ENCODE data around the gene FTO.

The FTO gene

GRCh38 chr16:54061454-54061853 is 357.5 kb downstream of the FTO start:
- intact Hi-C loops (cut with DNase I) = no loop called here
- peak in 1 of 10 donors; percentile 61 for DNase-seq

GRCh38 chr16:54062361-54063278 is 358.7 kb downstream of the FTO start:
- intact Hi-C loops (cut with DNase I) = no loop called here
- DNase-seq = peak in 1 of 10 donors; percentile 67

GRCh38 chr16:54063279-54063773 is 359.4 kb downstream of the FTO start:
- intact Hi-C loops (cut with DNase I) = no loop called here
- DNase-seq = no peak

DNA sequence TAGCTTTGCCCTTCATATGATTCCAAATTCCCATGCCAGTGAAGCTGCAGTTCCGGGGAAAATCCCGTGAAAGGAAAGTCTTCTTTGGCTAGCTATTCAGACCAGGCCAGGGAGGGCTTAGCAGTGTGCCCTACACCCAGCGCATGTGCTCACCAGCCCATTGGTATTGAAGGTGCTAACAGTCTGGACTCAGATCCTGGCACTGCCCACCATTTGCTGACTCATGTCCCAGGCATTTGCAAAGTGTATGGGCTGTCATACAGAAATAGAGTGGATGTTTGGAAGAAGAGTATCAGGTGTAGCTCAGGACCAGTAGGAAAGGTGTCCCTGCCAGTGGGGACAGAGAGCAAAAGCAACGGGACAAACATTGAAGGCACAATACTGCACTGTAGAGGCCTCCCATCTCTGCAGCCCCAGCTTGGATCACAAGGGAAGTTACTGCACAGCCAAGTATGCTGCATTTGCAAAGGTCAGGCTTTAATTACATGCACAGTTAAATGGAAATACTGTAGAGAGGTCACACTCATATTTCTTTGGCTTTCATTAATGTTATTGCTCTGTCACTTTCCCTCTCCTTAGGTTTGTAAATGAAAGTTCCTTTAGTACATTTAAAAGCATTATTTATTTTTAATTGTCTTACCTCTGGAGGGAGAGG is 362.6 kb downstream of the FTO start:
- DNase-seq = no peak
- intact Hi-C loops (cut with DNase I) = no loop called here

DNA sequence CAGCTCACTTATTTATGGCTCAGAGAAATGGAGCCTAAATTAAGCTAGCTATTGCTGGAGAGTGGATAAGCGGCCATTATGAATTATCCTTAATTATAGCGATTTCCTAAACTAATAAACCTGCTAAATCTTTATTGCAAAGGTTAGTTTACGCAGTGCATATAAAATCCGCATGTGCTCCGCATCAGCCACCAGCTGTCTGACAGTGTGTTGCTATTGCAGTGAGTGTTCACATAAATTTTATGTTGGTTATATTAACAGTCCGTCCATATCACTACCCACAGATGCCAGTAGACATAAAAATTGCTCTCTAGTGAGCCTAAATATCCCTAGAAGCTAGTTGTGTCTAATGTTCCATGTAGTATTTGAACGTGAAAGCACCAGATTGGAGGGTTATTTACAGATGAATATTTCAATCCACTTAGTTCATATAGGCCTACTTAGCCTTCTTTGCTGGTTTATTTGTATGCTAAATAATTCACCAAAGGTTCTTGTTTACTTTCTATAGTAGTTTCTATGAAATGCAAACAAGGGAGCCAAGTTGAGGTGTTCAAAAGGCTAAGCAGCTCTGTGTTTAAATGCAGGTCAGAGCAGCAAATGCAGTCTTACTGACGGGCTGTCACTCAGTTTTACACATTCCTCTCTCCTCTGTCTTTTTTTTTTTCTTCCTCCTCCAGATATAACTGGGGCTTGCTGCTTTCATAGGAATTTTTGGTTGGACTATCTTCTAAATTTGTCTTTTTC is 363.5 kb downstream of the FTO start:
- intact Hi-C loops (cut with DNase I) = no loop called here
- DNase-seq = no peak

DNA sequence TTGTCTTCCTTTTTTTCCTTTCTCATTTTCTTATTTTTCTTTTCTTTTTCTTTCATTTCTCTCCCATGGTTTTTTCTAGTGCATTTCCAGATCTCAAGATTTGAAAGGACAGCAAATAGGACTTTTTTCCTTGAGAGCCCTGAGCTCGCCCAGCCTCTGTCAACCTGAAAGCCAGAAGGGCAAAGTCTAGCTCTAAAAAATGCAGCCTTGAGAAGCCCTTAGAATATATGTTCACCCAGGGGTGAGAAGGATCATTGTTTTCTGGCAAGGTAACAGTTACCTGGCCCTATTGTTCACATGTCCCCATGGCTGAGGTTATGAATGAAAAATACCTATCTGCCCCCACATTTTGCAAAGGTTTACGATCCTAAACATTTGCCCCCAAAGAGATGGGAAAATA is 364.3 kb downstream of the FTO start:
- DNase-seq = no peak

GRCh38 chr16:54069601-54070239 is 365.8 kb downstream of the FTO start:
- intact Hi-C loops (cut with DNase I) = no loop called here
- DNase-seq = no peak

More for the DNA sequence above, 364.3 kb downstream of the FTO start:
- intact Hi-C loops (cut with DNase I) = no loop called here

- intact Hi-C loops (cut with DNase I) = no loop called here
- DNase-seq = no peak
These were observed 366.9 kb downstream of the FTO start for GRCh38 chr16:54070789-54071343.

- no peak for DNase-seq
- intact Hi-C loops (cut with DNase I) = no loop called here
These were observed 367.6 kb downstream of the FTO start for GRCh38 chr16:54071514-54071913.

- no peak for DNase-seq
- intact Hi-C loops (cut with DNase I) = no loop called here
These were observed 368.3 kb downstream of the FTO start for GRCh38 chr16:54072237-54072636.

DNA sequence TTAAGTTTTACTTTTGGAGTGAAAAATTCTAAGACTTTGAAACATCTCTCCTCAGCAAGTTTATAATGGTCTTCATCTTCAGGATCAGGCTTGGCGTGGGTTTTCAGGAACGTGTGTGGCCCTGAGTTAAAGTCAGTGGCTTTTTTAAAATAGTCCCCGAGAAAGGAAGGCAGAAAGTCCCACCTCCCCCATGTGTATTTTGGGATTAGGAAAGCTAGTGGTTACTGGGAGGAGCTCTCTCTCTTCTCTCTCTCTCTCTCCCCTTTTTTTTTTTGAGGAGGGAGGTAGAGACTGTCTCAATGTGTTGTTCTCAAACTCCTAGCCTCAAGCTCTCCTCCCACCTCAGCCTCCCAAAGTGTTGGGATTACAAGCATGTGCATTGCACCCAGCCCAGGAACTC is 369.4 kb downstream of the FTO start:
- no peak for DNase-seq
- intact Hi-C loops (cut with DNase I) = no loop called here

GRCh38 chr16:54075446-54075845 is 371.5 kb downstream of the FTO start:
- intact Hi-C loops (cut with DNase I) = no loop called here

DNA sequence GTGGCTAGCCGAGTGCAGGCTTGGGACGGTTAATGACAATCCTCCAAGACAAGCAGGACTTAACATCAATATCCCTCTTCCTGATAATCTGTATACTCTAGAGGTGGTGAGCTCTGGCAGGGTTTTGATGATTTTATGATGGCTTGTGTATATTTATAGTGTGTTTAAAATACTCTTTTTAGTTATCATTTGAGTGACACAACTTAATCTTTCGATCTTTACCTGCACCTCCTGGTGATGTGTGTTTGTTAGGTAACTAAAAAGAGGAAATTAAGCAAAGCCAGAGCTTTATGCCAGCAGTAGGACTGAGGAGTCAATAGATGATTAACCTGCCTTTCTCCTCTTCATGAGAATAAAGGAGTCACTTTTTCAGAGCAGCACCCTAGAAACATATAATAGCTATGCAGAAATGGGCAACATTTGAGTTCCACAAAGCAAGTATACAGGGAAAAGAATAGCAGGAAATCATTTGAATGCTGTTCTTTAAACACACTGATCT is 372.1 kb downstream of the FTO start:
- intact Hi-C loops (cut with DNase I) = no loop called here
- DNase-seq = no peak

More at GRCh38 chr16:54075446-54075845, 371.5 kb downstream of the FTO start:
- no peak for DNase-seq

DNA sequence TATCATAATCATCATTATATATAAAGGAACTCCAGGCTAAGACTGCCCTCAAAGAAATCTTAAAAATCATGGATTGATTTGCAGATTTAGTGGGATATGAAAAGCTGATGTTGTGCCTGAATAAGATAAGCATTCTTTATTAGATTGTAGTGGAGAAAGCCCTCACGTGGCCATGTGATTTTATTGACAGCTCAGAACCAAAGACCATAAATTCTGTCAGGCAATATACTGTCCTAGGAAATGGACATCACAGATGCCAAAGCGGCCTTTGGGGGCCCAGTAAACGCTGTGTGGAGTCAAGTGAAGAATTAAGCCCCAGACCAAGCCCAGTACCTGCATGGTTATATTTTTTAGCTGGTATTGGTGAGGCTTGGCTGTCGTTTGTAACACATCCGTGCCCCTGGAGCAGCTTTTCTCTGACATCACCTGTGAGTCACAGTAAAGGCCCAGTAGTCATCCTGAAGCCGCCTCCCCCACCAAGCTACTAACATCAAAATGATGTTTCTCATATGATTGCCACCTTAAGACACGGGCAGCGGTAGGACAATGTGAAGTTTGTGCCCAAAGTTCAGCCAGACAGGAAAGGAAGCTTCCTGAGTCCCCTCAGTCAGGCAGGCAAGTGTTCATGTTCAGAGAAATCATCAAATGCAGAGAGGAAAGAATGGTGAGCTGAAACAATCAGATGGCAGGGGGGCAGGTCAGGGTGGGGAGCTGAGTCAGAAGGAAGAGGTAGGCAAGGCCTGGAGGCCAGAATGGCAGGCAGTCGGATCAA is 373.3 kb downstream of the FTO start:
- intact Hi-C loops (cut with DNase I) = no loop called here
- no peak for DNase-seq

- intact Hi-C loops (cut with DNase I) = no loop called here
- DNase-seq = no peak
These were observed 376.6 kb downstream of the FTO start for GRCh38 chr16:54080524-54081008.

GRCh38 chr16:54086791-54087190 is 382.8 kb downstream of the FTO start:
- DNase-seq = no peak
- intact Hi-C loops (cut with DNase I) = no loop called here

DNA sequence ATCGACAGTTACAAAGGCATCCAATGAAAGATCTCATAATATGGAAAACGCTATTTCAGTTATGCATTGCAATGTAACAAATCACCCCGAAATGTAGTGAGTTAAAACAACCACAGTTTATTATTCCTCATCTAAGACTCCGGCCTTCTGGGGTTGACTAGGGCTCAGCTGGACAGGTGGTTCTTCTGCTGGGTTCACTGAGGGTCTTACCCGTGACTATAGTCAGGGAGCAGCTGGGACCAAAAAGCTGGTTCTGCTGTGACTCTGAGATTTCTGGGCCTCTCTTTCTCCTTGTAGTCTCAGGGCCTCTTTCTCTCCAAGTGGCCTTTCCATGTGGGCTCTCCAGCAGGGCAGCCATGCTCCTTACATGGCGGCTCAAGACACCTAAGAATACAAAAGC is 386.6 kb downstream of the FTO start:
- DNase-seq = no peak
- intact Hi-C loops (cut with DNase I) = no loop called here

GRCh38 chr16:54093281-54093680 is 389.3 kb downstream of the FTO start:
- no peak for DNase-seq
- intact Hi-C loops (cut with DNase I) = no loop called here

GRCh38 chr16:54094641-54095040 is 390.7 kb downstream of the FTO start:
- intact Hi-C loops (cut with DNase I) = no loop called here

More at GRCh38 chr16:54094641-54095040, 390.7 kb downstream of the FTO start:
- DNase-seq = no peak

All from posterior cingulate gyrus (tissue), 11 donors.